ENCODE measurements around the gene ZNF207. TPM values are rescaled to one million over a fixed set of nuclear protein-coding genes. Genes with fewer than 3 reads are reported as not detected.

ZNF207 gene
- total RNA-seq = 75.4 and 75.5 TPM in 2 replicates

GRCh38 chr17:32349854-32350665, at the start of gene ZNF207:
TSS of gene ZNF207 (plus strand) at chr17:32350157. CDS start at chr17:32350286, 129 bp downstream.

GRCh38 chr17:32341857-32342602, 7.9 kb upstream of the ZNF207 start, which contains the start of gene C17orf75:
TSS of gene C17orf75 (minus strand) at chr17:32342173. CDS start at chr17:32342139, 34 bp downstream.

Other genes starting within 250 kb of the ZNF207 start
- 34.5 and 47.1 TPM in 2 replicates for gene RHOT1, start 207.7 kb upstream of the ZNF207 start, total RNA-seq
- gene RHBDL3, start 84.3 kb upstream of the ZNF207 start, total RNA-seq = 0.48 TPM in 1 of 2 replicates, not detected in the other
- gene C17orf75, start 8.0 kb upstream of the ZNF207 start, total RNA-seq = 14.5 and 19.0 TPM in 2 replicates
- gene PSMD11, start 94.4 kb downstream of the ZNF207 start, total RNA-seq = 63.9 and 83.6 TPM in 2 replicates
- 2.3 and 11.8 TPM in 2 replicates for gene CDK5R1, start 136.8 kb downstream of the ZNF207 start, total RNA-seq